Vagina (tissue), 2 donors: ENCODE data around the gene CTCFL.

Experiments
- CTCF ChIP-seq, 3 experiments: fragments of 450-650 bp in 2 of 3; fragments of 200-600 bp in 1 of 3; sonication (generic) in 1 of 3; IDR thresholded peaks; one replicate each; pipeline ENCODE4 v1.5.1; 2017 to 2019; ENCODE audit warnings: antibody characterized with exemption in 3 of 3, mild to moderate bottlenecking in 2 of 3, moderate library complexity in 2 of 3
- POLR2A ChIP-seq, 2 donors: fragments of 450-650 bp; IDR thresholded peaks; one replicate each; pipeline ENCODE4 v1.6.1; 2017; ENCODE audit warnings: antibody characterized with exemption in 2 of 2, mild to moderate bottlenecking in 2 of 2, moderate library complexity in 2 of 2

GRCh38 chr20:57566399-57566798, 41.5 kb upstream of the CTCFL start:
- no peak for TF ChIP-seq CTCF (IDR thresholded peaks at IDR 0.05)
- no peak for TF ChIP-seq POLR2A (IDR thresholded peaks at IDR 0.05)
